MM.1S (cell line): Measurements from ENCODE around the gene DRAM1.

Experiments used
- DNase-seq: peaks from one replicate; pipeline ENCODE4 v3.0.0-alpha.2; 2015
- H2AFZ ChIP-seq: fragments of 300-600 bp; sonication (generic); 2 replicates; pipeline ENCODE4 v1.6.0; 2016; ENCODE audit warnings: antibody characterized with exemption, low read length
- H3F3A ChIP-seq: fragments of 300-600 bp; sonication (generic); 2 replicates; pipeline ENCODE4 v1.6.1; 2016; ENCODE audit warnings: mild to moderate bottlenecking, antibody characterized with exemption, low read length, moderate library complexity, mixed read lengths; ENCODE audit not compliant: insufficient read depth
- H3K27ac ChIP-seq: fragments of 300-600 bp; sonication (generic); 2 replicates; pipeline ENCODE4 v1.5.1; 2016; ENCODE audit warnings: mild to moderate bottlenecking, low read length
- H3K27me3 ChIP-seq: fragments of 300-600 bp; sonication (generic); replicated peaks from 2 replicates; pipeline ENCODE4 v1.6.0; 2016; ENCODE audit warnings: low read length; ENCODE audit not compliant: insufficient read depth
- H3K36me3 ChIP-seq: fragments of 300-600 bp; sonication (generic); replicated peaks from 2 replicates; pipeline ENCODE4 v1.6.1; 2016; ENCODE audit warnings: mild to moderate bottlenecking, low read length, mixed read lengths; ENCODE audit not compliant: insufficient read depth
- H3K4me1 ChIP-seq: fragments of 300-600 bp; sonication (generic); 2 replicates; pipeline ENCODE4 v1.6.1; 2016; ENCODE audit warnings: low read length, mixed read lengths
- H3K4me2 ChIP-seq: fragments of 300-600 bp; sonication (generic); 2 replicates; pipeline ENCODE4 v1.6.0; 2016; ENCODE audit warnings: low read depth, low read length
- H3K4me3 ChIP-seq: fragments of 300-600 bp; sonication (generic); 2 replicates; pipeline ENCODE4 v1.5.1; 2016; ENCODE audit warnings: low read length, mixed read lengths
- H3K79me2 ChIP-seq: fragments of 300-600 bp; sonication (generic); 2 replicates; pipeline ENCODE4 v1.6.1; 2016; ENCODE audit warnings: mixed run types, low read length, mixed read lengths
- H3K9ac ChIP-seq: fragments of 300-600 bp; sonication (generic); 2 replicates; pipeline ENCODE4 v1.6.1; 2016; ENCODE audit warnings: low read length, mixed read lengths
- H3K9me2 ChIP-seq: fragments of 300-600 bp; sonication (generic); replicated peaks from 2 replicates; pipeline ENCODE4 v1.6.1; 2016; ENCODE audit warnings: mild to moderate bottlenecking, low read length, mixed read lengths; ENCODE audit not compliant: insufficient read depth
- H3K9me3 ChIP-seq: fragments of 300-600 bp; sonication (generic); replicated peaks from 2 replicates; pipeline ENCODE4 v1.6.1; 2016; ENCODE audit warnings: mild to moderate bottlenecking, low read length, mixed read lengths; ENCODE audit not compliant: insufficient read depth
- H4K20me1 ChIP-seq: fragments of 300-600 bp; sonication (generic); 2 replicates; pipeline ENCODE4 v1.6.1; 2016; ENCODE audit warnings: mild to moderate bottlenecking, low read length, moderate library complexity, mixed read lengths; ENCODE audit not compliant: insufficient read depth
- EZH2 ChIP-seq: fragments of 300-600 bp; sonication (generic); optimal IDR thresholded peaks from 2 replicates; pipeline ENCODE3; 2017; ENCODE audit warnings: low read depth, mild to moderate bottlenecking, antibody characterized with exemption, low read length, mixed read lengths
- EZH2phosphoT487 ChIP-seq: fragments of 300-600 bp; sonication (generic); IDR thresholded peaks from 2 replicates; pipeline ENCODE4 v1.6.1; 2018; ENCODE audit warnings: antibody characterized with exemption, low read length
- TF ChIP-seq, protein P1 (sequence below): fragments of 300-600 bp; sonication (generic); IDR thresholded peaks from 2 replicates; pipeline ENCODE4 v1.5.1; 2016; ENCODE audit warnings: antibody characterized with exemption, low read length, mixed read lengths

The DRAM1 gene

GRCh38 chr12:101885912-101886561, 8.7 kb downstream of the DRAM1 start:
- H3K79me2 ChIP-seq, result no peaks in the 10 kb centered on the region

GRCh38 chr12:101889211-101889752, 11.9 kb downstream of the DRAM1 start:
- no peak overlapping the region for H3K9ac ChIP-seq
- H3K27ac ChIP-seq, result no peak overlapping the region
- TF ChIP-seq, protein P1, sequence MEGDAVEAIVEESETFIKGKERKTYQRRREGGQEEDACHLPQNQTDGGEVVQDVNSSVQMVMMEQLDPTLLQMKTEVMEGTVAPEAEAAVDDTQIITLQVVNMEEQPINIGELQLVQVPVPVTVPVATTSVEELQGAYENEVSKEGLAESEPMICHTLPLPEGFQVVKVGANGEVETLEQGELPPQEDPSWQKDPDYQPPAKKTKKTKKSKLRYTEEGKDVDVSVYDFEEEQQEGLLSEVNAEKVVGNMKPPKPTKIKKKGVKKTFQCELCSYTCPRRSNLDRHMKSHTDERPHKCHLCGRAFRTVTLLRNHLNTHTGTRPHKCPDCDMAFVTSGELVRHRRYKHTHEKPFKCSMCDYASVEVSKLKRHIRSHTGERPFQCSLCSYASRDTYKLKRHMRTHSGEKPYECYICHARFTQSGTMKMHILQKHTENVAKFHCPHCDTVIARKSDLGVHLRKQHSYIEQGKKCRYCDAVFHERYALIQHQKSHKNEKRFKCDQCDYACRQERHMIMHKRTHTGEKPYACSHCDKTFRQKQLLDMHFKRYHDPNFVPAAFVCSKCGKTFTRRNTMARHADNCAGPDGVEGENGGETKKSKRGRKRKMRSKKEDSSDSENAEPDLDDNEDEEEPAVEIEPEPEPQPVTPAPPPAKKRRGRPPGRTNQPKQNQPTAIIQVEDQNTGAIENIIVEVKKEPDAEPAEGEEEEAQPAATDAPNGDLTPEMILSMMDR, result no peak
- TF ChIP-seq EZH2phosphoT487 (no peak), EZH2 (no peak)
- H3K36me3 ChIP-seq, result no peaks in the 10 kb centered on the region
- peaks cover 4% of the 10 kb centered on the region; the same call in 1 of the 2 replicates for H3K4me1 ChIP-seq
- H3K9me3 ChIP-seq, result no peaks in the 10 kb centered on the region
- H3K4me3 ChIP-seq, result no peak overlapping the region
- 0 out of 2 replicates have a peak, but pooled peaks cover 3% of the 10 kb centered on the region for H3K9me2 ChIP-seq
- no peaks in the 10 kb centered on the region for H3F3A ChIP-seq
- H4K20me1 ChIP-seq, result no peaks in the 10 kb centered on the region
- DNase-seq, result no peak
- no peak overlapping the region for H2AFZ ChIP-seq
- H3K27me3 ChIP-seq, result no peaks in the 10 kb centered on the region
- no peaks in the 10 kb centered on the region for H3K79me2 ChIP-seq
- H3K4me2 ChIP-seq, result no peak overlapping the region

More at GRCh38 chr12:101885912-101886561, 8.7 kb downstream of the DRAM1 start:
- Histone ChIP-seq H3K4me2 (no peak overlapping the region), H3K9me2 (no peaks in the 10 kb centered on the region), H3K9me3 (no peaks in the 10 kb centered on the region), H3K27ac (no peak overlapping the region), H3K27me3 (no peaks in the 10 kb centered on the region), H3K9ac (no peak overlapping the region), H2AFZ (no peak overlapping the region), H3K4me1 (no peaks in the 10 kb centered on the region), H4K20me1 (no peaks in the 10 kb centered on the region), H3F3A (no peaks in the 10 kb centered on the region), H3K36me3 (no peaks in the 10 kb centered on the region), H3K4me3 (no peak overlapping the region)
- TF ChIP-seq, protein P1, result no peak
- no peak for TF ChIP-seq EZH2phosphoT487
- TF ChIP-seq EZH2, result no peak
- DNase-seq, result no peak

DNA sequence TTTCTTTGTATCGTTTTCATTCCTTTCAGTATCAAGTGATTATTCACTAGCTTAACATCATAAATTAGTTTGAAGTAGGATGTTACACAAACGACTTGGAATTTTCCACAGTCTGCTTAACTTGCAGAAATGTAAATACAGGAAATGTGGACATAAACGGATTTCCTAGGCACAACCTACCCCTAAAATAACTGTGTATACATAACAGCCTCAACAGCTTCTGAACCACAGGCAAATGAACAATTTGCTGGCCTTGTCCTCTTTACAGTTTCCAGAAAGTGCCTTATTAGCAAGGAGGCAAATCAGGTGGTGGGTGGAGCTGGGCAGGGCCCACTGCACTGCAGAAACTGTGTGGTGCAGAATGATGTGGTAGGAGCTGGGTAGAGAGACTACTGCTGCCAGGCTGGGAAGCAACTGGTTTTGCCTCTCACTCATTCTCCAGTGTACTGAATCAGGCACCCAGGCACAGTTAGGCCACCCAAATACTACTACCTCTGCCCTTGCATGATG, 14.1 kb downstream of the DRAM1 start:
- H3K4me2 ChIP-seq, result peak overlapping the region; percentile 38; the same call in 1 of the 2 replicates
- no peak overlapping the region for H3K4me3 ChIP-seq
- 0 out of 2 replicates have a peak, but pooled peaks cover 3% of the 10 kb centered on the region for H3K9me2 ChIP-seq
- no peaks in the 10 kb centered on the region for H3K79me2 ChIP-seq
- no peaks in the 10 kb centered on the region for H3K36me3 ChIP-seq
- H3F3A ChIP-seq, result no peaks in the 10 kb centered on the region
- no peaks in the 10 kb centered on the region for H3K9me3 ChIP-seq
- no peaks in the 10 kb centered on the region for H3K27me3 ChIP-seq
- H2AFZ ChIP-seq, result no peak overlapping the region
- H3K9ac ChIP-seq, result no peak overlapping the region
- H3K4me1 ChIP-seq, result peaks cover 4% of the 10 kb centered on the region; the same call in 1 of the 2 replicates
- TF ChIP-seq EZH2phosphoT487 (no peak), EZH2 (no peak)
- TF ChIP-seq, protein P1, result no peak
- H4K20me1 ChIP-seq, result no peaks in the 10 kb centered on the region
- no peak overlapping the region; the same call in 1 of the 2 replicates for H3K27ac ChIP-seq
- DNase-seq, result peak; percentile 25
